Neural progenitor cell (in vitro differentiated cells): ENCODE data around the gene PDZK1IP1. TPM values are rescaled to one million over a fixed set of nuclear protein-coding genes. Genes with fewer than 3 reads are reported as not detected.

Experiments used
- DNase-seq: peaks from one replicate; pipeline ENCODE4 v3.0.0-alpha.2; 2016; ENCODE audit warnings: low spot score
- H2AFZ ChIP-seq: fragments of 200-600 bp; sonication (generic); replicated peaks from 2 replicates; pipeline ENCODE4 v1.6.1; 2016; ENCODE audit warnings: antibody characterized with exemption
- H3F3A ChIP-seq: fragments of 200-600 bp; sonication (generic); 2 replicates; pipeline ENCODE4 v1.6.1; 2016; ENCODE audit warnings: antibody characterized with exemption, low read depth
- H3K27ac ChIP-seq: fragments of 200-600 bp; sonication (generic); 2 replicates; pipeline ENCODE4 v1.5.1; 2016; ENCODE audit warnings: mild to moderate bottlenecking
- H3K27me3 ChIP-seq: fragments of 200-600 bp; sonication (generic); 2 replicates; pipeline ENCODE4 v1.6.1; 2016; ENCODE audit warnings: mild to moderate bottlenecking, moderate library complexity
- H3K36me3 ChIP-seq: fragments of 200-600 bp; sonication (generic); 2 replicates; pipeline ENCODE4 v1.5.1; 2016
- H3K4me1 ChIP-seq: fragments of 200-600 bp; sonication (generic); 2 replicates; pipeline ENCODE4 v1.6.1; 2016; ENCODE audit warnings: mixed run types
- H3K4me2 ChIP-seq: fragments of 200-600 bp; sonication (generic); 2 replicates; pipeline ENCODE4 v1.6.1; 2016
- H3K4me3 ChIP-seq: fragments of 200-600 bp; sonication (generic); 2 replicates; pipeline ENCODE4 v1.5.1; 2016
- H3K79me2 ChIP-seq: fragments of 200-600 bp; sonication (generic); 2 replicates; pipeline ENCODE4 v1.6.1; 2016; ENCODE audit warnings: low read depth
- H3K9ac ChIP-seq: fragments of 200-600 bp; sonication (generic); 2 replicates; pipeline ENCODE4 v1.6.1; 2016
- H3K9me3 ChIP-seq: fragments of 200-600 bp; sonication (generic); 2 replicates; pipeline ENCODE4 v1.5.1; 2016; ENCODE audit warnings: low read depth
- H4K20me1 ChIP-seq: fragments of 200-600 bp; sonication (generic); 2 replicates; pipeline ENCODE4 v1.6.1; 2016; ENCODE audit warnings: low read depth
- H3K27ac Mint-ChIP-seq: 3 replicates; pipeline ENCODE4 v1.8.0; 2021; ENCODE audit warnings: mixed read lengths
- H3K27me3 Mint-ChIP-seq: 2 replicates; pipeline ENCODE4 v1.8.0; 2022; ENCODE audit warnings: low read depth, mild to moderate bottlenecking, inconsistent platforms, moderate library complexity, mixed read lengths; ENCODE audit not compliant: insufficient read depth
- H3K36me3 Mint-ChIP-seq: 3 replicates; pipeline ENCODE4 v1.8.0; 2021; ENCODE audit warnings: mixed read lengths
- H3K4me1 Mint-ChIP-seq: 3 replicates; pipeline ENCODE4 v1.8.0; 2021; ENCODE audit warnings: mixed read lengths
- H3K4me3 Mint-ChIP-seq: 3 replicates; pipeline ENCODE4 v1.8.0; 2021; ENCODE audit warnings: mild to moderate bottlenecking, moderate library complexity, mixed read lengths
- H3K9me3 Mint-ChIP-seq: 3 replicates; pipeline ENCODE4 v1.8.0; 2020; ENCODE audit warnings: mixed read lengths
- EZH2 ChIP-seq: fragments of 200-600 bp; sonication (generic); IDR thresholded peaks from 2 replicates; pipeline ENCODE4 v1.6.1; 2017; ENCODE audit warnings: antibody characterized with exemption, mild to moderate bottlenecking, moderate library complexity
- EZH2phosphoT487 ChIP-seq: fragments of 200-600 bp; sonication (generic); IDR thresholded peaks from 2 replicates; pipeline ENCODE4 v1.6.1; 2017; ENCODE audit warnings: antibody characterized with exemption
- total RNA-seq: library from RNA; depleted of rRNA; stranded (reverse); fragments of >200 nt; gene quantifications from 2 replicates; pipeline ENCODE4 v1.2.3, GENCODE V29; 2015; ENCODE audit warnings: low replicate concordance
- TF ChIP-seq, protein P1 (sequence below): fragments of 200-600 bp; sonication (generic); IDR thresholded peaks from 2 replicates; pipeline ENCODE4 v1.5.1; 2017; ENCODE audit warnings: antibody characterized with exemption, mild to moderate bottlenecking

Gene PDZK1IP1
- total RNA-seq, 1 donor from 2014 or later = not detected

DNA sequence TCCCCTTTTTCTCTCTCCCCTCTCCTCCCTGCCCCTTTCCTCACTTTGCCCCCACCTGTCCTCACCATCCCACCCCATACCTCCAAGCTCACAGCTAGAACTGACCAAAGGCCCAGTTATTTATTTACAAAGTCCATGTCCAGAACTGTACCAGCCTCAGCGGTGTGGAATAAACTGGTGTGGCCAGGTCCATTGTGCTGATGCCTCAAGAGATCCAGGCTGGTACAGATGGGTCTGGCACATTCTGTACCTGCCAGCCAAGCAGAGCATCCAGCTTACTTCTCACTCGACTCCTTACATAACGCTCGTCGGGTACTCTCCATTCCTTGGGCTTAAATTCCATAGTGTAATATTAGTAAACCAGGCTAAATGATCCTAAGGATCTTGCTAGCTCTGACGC lies 11.8 kb downstream of the PDZK1IP1 start:
- no peak for TF ChIP-seq EZH2phosphoT487
- TF ChIP-seq, protein P1, sequence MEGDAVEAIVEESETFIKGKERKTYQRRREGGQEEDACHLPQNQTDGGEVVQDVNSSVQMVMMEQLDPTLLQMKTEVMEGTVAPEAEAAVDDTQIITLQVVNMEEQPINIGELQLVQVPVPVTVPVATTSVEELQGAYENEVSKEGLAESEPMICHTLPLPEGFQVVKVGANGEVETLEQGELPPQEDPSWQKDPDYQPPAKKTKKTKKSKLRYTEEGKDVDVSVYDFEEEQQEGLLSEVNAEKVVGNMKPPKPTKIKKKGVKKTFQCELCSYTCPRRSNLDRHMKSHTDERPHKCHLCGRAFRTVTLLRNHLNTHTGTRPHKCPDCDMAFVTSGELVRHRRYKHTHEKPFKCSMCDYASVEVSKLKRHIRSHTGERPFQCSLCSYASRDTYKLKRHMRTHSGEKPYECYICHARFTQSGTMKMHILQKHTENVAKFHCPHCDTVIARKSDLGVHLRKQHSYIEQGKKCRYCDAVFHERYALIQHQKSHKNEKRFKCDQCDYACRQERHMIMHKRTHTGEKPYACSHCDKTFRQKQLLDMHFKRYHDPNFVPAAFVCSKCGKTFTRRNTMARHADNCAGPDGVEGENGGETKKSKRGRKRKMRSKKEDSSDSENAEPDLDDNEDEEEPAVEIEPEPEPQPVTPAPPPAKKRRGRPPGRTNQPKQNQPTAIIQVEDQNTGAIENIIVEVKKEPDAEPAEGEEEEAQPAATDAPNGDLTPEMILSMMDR = no peak
- no peak for TF ChIP-seq EZH2
- Histone ChIP-seq H3K9me3 (no peaks in the 10 kb centered on the region), H3K9ac (no peak overlapping the region), H3K4me2 (no peak overlapping the region), H3F3A (no peaks in the 10 kb centered on the region), H2AFZ (no peak overlapping the region), H3K27ac (no peak overlapping the region), H3K79me2 (no peaks in the 10 kb centered on the region), H3K36me3 (no peaks in the 10 kb centered on the region), H4K20me1 (no peaks in the 10 kb centered on the region), H3K27me3 (peaks cover 21% of the 10 kb centered on the region), H3K4me3 (no peak overlapping the region), H3K4me1 (no peaks in the 10 kb centered on the region)
- Mint-ChIP-seq H3K27me3 (peaks cover 22% of the 10 kb centered on the region), H3K4me3 (no peak overlapping the region), H3K27ac (no peak overlapping the region), H3K36me3 (no peaks in the 10 kb centered on the region), H3K9me3 (no peaks in the 10 kb centered on the region), H3K4me1 (peaks cover 11% of the 10 kb centered on the region)
- DNase-seq = no peak

DNA sequence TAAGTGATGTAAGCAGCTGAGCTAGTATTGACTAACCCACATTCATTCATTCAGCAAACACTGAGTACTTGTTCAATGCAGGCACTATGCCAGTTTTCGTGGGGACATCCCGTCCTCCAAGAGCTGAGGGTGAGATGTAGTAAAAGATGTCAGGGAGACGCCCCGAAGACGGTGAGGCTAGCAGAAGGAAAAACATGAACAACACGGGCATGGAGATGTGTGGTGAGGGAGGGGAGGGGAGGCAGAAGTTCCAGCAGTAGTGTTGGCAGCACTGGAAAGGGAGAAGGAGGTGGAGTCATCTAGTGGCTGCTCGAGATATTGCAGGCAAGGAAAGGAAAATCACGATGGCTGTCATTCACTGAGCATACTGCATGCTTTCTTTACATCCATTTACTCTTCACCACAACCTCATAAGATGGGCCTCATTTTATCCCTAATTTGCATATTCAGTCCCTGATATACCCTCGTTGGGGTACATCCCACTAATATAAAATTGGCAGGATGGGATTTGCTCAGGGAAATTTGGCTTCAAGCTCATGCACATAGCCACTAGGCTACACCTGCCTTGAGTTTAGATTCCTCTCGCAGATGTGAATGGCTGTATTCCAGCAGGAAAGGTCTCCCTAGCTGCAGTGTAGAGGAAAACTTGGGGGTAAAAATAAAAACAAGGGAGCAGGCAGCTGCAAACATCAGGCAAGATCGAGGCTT lies 14.5 kb downstream of the PDZK1IP1 start:
- peaks cover 11% of the 10 kb centered on the region for H3K4me1 Mint-ChIP-seq
- Histone ChIP-seq H3K9me3 (no peaks in the 10 kb centered on the region), H3K4me1 (no peaks in the 10 kb centered on the region), H3F3A (no peaks in the 10 kb centered on the region), H3K79me2 (no peaks in the 10 kb centered on the region), H3K27ac (no peak overlapping the region), H3K27me3 (peaks cover 11% of the 10 kb centered on the region), H3K36me3 (no peaks in the 10 kb centered on the region), H3K4me2 (no peak overlapping the region), H3K4me3 (no peak overlapping the region), H4K20me1 (no peaks in the 10 kb centered on the region), H3K9ac (no peak overlapping the region), H2AFZ (peak overlapping the region; percentile 52)
- no peak for TF ChIP-seq EZH2
- TF ChIP-seq, protein P1 = peak; percentile 80
- TF ChIP-seq EZH2phosphoT487 = no peak
- H3K27me3 Mint-ChIP-seq = peaks cover 17% of the 10 kb centered on the region
- H3K27ac Mint-ChIP-seq = no peak overlapping the region
- H3K36me3 Mint-ChIP-seq = no peaks in the 10 kb centered on the region
- no peaks in the 10 kb centered on the region for H3K9me3 Mint-ChIP-seq
- peak; percentile 66 for DNase-seq
- peak overlapping the region; percentile 19 for H3K4me3 Mint-ChIP-seq

DNA sequence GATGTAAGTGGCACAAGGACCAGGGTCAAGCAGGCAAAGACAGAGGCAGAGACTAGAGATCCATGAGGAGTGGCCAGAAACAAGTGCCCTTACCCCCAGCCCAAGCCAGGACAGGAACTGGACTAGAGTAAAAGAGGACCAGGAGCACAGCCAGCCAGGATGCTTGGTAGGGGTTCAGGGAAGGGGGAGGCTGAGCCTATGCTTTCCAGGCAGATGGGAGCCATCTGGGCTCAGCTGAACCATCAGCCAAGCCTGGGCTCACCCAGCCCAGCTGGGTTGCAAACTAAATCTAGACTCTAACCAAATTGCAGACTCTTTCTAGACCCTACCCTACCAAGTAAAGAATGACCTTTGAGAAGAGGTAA lies 15.2 kb downstream of the PDZK1IP1 start:
- no peak for DNase-seq

More for the DNA sequence above, 15.2 kb downstream of the PDZK1IP1 start:
- Histone ChIP-seq H4K20me1 (no peaks in the 10 kb centered on the region), H3K4me2 (no peak overlapping the region), H3K9ac (no peak overlapping the region), H3F3A (no peaks in the 10 kb centered on the region), H3K9me3 (no peaks in the 10 kb centered on the region), H3K36me3 (no peaks in the 10 kb centered on the region), H3K27me3 (peaks cover 4% of the 10 kb centered on the region), H3K27ac (no peak overlapping the region), H2AFZ (no peak overlapping the region), H3K4me3 (no peak overlapping the region), H3K4me1 (no peaks in the 10 kb centered on the region), H3K79me2 (no peaks in the 10 kb centered on the region)
- TF ChIP-seq, protein P1 = no peak
- TF ChIP-seq EZH2 = no peak
- TF ChIP-seq EZH2phosphoT487 = no peak
- Mint-ChIP-seq H3K9me3 (no peaks in the 10 kb centered on the region), H3K27ac (no peak overlapping the region), H3K4me1 (peaks cover 10% of the 10 kb centered on the region), H3K4me3 (no peak overlapping the region), H3K27me3 (peaks cover 17% of the 10 kb centered on the region), H3K36me3 (no peaks in the 10 kb centered on the region)
